Lung (tissue), 12 donors: Measurements from ENCODE around the gene CHN1. TPM values are rescaled to one million over a fixed set of nuclear protein-coding genes. Genes with fewer than 3 reads are reported as not detected.

ENCODE experiments used
- ATAC-seq: fragments of 200-7000 bp; cut with Tn5 transposase; one replicate; pipeline ENCODE4 v1.9.1; 2020; ENCODE audit warnings: moderate number of reproducible peaks; ENCODE audit not compliant: insufficient read depth, low FRiP score
- DNase-seq, 3 donors: peaks; one replicate each; pipeline ENCODE4 v3.0.0-alpha.2; 2013 to 2017
- H3K27ac ChIP-seq, 2 donors: one replicate each; pipeline ENCODE4 v1.5.1; 2013; ENCODE audit warnings: mild to moderate bottlenecking in 2 of 2, moderate library complexity in 2 of 2, control low read depth in 1 of 2, inconsistent platforms in 1 of 2, low read depth in 1 of 2, low read length in 1 of 2
- H3K27me3 ChIP-seq, 3 donors: one replicate each; pipeline ENCODE4 v1.5.1; 2013; ENCODE audit warnings: low read length in 2 of 3; ENCODE audit not compliant: control insufficient read depth in 3 of 3, insufficient read depth in 3 of 3
- H3K36me3 ChIP-seq, 4 donors: one replicate each; pipeline ENCODE4 v1.5.1; 2013; ENCODE audit warnings: low read length in 4 of 4, mild to moderate bottlenecking in 1 of 4, moderate library complexity in 1 of 4; ENCODE audit not compliant: control insufficient read depth in 4 of 4, insufficient read depth in 4 of 4
- H3K4me1 ChIP-seq, 5 donors: one replicate each; pipeline ENCODE4 v1.5.1; 2013; ENCODE audit warnings: low read length in 5 of 5, mild to moderate bottlenecking in 2 of 5, moderate library complexity in 1 of 5; ENCODE audit not compliant: control insufficient read depth in 5 of 5, insufficient read depth in 5 of 5
- H3K4me3 ChIP-seq: one replicate; pipeline ENCODE4 v1.5.1; 2013; ENCODE audit warnings: mild to moderate bottlenecking, control low read depth, moderate library complexity
- H3K9ac ChIP-seq, 2 donors: one replicate each; pipeline ENCODE4 v1.5.1; 2013; ENCODE audit warnings: low read length in 2 of 2, control low read depth in 1 of 2; ENCODE audit not compliant: insufficient read depth in 1 of 2
- H3K9me3 ChIP-seq, 4 donors: one replicate each; pipeline ENCODE4 v1.5.1; 2013; ENCODE audit warnings: low read length in 3 of 4, mild to moderate bottlenecking in 1 of 4, moderate library complexity in 1 of 4; ENCODE audit not compliant: control insufficient read depth in 4 of 4, insufficient read depth in 3 of 4
- WGBS, 2 donors: extraction: QIAGEN DNeasy Blood & Tissue Kit; methylation state at CpG; one replicate each; pipeline ENCODE4 v1.1.7; 2013; 5-methylcytosine and 5-hydroxymethylcytosine counted together
- polyA plus RNA-seq, 2 donors: library from polyadenylated mRNA; stranded (reverse); fragments of 200-250 nt; gene quantifications; one replicate each; pipeline ENCODE4 v1.2.1, GENCODE V29; 2013
- total RNA-seq, 2 donors: library from RNA; depleted of rRNA in 1 of 2; stranded (reverse); fragments of >200 nt in 1 of 2; gene quantifications; one replicate each; pipeline ENCODE4 v1.2.1, GENCODE V29; 2014 to 2021
- TF ChIP-seq, protein P1 (sequence below): IDR thresholded peaks from 2 replicates; pipeline ENCODE4 v1.5.1; 2012; ENCODE audit warnings: mild to moderate bottlenecking; ENCODE audit errors: control extremely low read depth, extremely low read depth
- donor health status: control.
- donor health status: control.
- donor health status: Bipolar disorder and iron deficiency.
- donor health status: healthy.
- donor health status: DM: yes; HTN: yes; CAD: no.

Gene CHN1
- total and polyA plus RNA-seq, 4 donors = 6.8 to 80.9 (median 14.5) TPM

DNA sequence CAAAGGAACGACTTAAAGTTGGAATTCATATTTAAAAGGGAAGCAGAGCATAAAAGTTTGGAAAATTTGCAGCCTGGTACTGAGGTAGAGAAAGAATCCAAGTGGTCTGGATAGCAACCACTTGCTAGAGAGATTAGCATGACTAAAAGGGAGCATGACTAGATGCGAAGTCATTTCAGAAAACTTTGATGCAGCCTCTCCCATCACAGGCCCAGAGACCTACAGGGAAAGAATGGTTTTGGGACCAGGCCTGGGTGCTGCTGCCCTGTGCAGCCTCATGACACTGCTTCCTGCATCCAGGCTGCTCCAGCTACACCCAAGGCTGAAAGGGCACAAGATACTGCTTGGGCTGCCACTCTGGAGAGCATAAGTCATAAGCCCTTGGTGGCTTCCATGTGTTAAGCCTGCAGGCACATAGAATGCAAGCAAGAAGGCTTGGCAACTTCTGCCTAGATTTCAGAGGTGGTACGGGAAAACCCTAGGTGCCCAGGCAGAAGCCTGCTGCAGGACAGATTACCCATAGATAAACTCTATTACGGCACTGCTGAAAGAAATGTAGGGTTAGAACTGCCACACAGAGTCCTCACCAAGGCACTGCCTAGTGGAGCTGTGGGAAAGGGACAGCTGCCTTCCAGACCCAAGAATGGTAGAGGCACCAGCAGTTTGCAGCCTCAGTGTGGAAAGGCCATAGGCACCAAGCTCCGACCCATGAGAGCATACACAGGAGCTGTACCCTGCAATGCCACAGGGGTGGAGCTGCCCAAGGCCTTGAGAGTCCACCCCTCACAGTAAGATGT is 12.6 kb upstream of the CHN1 start:
- WGBS, 2 donors = 92 to 97% methylated on average over 5 of the region's 5 CpGs
- Histone ChIP-seq H3K4me3 (no peak overlapping the region), H3K27ac (no peak overlapping the region), H3K9me3 (no peaks in the 10 kb centered on the region), H3K9ac (no peak overlapping the region), H3K4me1 (no peaks in the 10 kb centered on the region), H3K36me3 (no peaks in the 10 kb centered on the region), H3K27me3 (no peaks in the 10 kb centered on the region)
- DNase-seq (no peak), ATAC-seq (no peak)
- TF ChIP-seq, protein P1, sequence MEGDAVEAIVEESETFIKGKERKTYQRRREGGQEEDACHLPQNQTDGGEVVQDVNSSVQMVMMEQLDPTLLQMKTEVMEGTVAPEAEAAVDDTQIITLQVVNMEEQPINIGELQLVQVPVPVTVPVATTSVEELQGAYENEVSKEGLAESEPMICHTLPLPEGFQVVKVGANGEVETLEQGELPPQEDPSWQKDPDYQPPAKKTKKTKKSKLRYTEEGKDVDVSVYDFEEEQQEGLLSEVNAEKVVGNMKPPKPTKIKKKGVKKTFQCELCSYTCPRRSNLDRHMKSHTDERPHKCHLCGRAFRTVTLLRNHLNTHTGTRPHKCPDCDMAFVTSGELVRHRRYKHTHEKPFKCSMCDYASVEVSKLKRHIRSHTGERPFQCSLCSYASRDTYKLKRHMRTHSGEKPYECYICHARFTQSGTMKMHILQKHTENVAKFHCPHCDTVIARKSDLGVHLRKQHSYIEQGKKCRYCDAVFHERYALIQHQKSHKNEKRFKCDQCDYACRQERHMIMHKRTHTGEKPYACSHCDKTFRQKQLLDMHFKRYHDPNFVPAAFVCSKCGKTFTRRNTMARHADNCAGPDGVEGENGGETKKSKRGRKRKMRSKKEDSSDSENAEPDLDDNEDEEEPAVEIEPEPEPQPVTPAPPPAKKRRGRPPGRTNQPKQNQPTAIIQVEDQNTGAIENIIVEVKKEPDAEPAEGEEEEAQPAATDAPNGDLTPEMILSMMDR = no peak

DNA sequence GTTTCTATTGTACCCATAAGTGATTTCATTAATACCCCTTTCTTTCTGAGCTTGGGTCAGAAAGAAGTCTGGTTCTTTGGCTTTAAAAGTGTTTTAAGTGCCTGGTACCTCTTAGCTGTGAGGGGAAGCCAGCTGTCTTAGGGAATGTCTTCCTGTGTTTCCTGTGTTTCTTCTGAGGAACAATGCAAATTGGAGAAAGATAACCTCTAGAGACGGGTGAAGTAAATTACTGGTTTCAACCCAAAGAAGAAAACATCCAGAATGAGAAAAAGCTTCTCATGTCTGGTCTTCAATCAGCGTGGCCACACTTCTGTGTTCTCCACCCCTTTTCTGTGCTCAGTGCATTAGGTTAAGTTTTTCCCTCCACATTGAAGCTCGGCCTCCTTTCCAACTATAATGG is 10.2 kb upstream of the CHN1 start:
- Histone ChIP-seq H3K4me1 (peaks cover 0 to 3% (median 0%) of the 10 kb centered on the region in 5 donors), H3K9me3 (no peaks in the 10 kb centered on the region), H3K27me3 (no peaks in the 10 kb centered on the region), H3K36me3 (no peaks in the 10 kb centered on the region), H3K27ac (no peak overlapping the region), H3K9ac (no peak overlapping the region), H3K4me3 (no peak overlapping the region)
- 60 to 61% methylated on average over 3 of the region's 3 CpGs for WGBS, 2 donors
- ATAC-seq = no peak
- DNase-seq = no peak
- TF ChIP-seq, protein P1 = no peak

DNA sequence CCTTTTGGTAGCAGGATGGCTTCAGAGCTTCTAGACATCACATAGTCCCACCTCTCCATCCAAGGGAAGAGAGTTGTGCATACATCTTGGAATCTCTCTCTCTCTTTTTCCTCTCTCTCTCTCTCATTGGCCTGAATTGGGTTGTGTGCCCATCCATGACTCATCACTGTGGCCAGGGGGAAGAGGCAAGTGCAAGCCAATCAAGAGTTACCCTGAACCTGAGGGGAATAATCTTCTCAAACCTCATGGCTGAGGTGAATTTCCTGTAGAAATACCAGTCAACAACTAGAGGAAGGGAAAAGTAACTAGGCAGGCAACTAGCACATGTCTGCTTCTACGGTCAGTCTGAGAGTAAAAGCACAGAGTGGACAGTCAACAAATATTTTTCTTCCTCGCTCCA is 7.3 kb upstream of the CHN1 start:
- H3K9me3 ChIP-seq = no peaks in the 10 kb centered on the region
- WGBS, 2 donors = 95 to 100% methylated on average over 2 of the region's 2 CpGs
- no peaks in the 10 kb centered on the region for H3K36me3 ChIP-seq
- H3K4me3 ChIP-seq = no peak overlapping the region
- DNase-seq = no peak
- no peak for ATAC-seq
- peaks cover 0 to 3% (median 2%) of the 10 kb centered on the region in 3 donors for H3K27me3 ChIP-seq
- no peak overlapping the region for H3K27ac ChIP-seq
- H3K9ac ChIP-seq = no peak overlapping the region
- TF ChIP-seq, protein P1 = no peak
- peaks cover 0 to 12% (median 4%) of the 10 kb centered on the region in 5 donors for H3K4me1 ChIP-seq
